Progenitor cell of endocrine pancreas (in vitro differentiated cells): ENCODE measurements around the gene GRIN2A. TPM values are rescaled to one million over a fixed set of nuclear protein-coding genes. Genes with fewer than 3 reads are reported as not detected.

Experiments
- DNase-seq: peaks from one replicate; pipeline ENCODE4 v3.0.0; 2021; ENCODE audit warnings: low spot score; ENCODE audit not compliant: unreplicated experiment
- H3K27ac Mint-ChIP-seq: 2 replicates; pipeline ENCODE4 v1.8.0; 2021; ENCODE audit warnings: mild to moderate bottlenecking, moderate library complexity, mixed read lengths
- H3K27me3 Mint-ChIP-seq: 2 replicates; pipeline ENCODE4 v1.8.0; 2021; ENCODE audit warnings: mixed read lengths
- H3K36me3 Mint-ChIP-seq: 2 replicates; pipeline ENCODE4 v1.8.0; 2022; ENCODE audit warnings: mixed read lengths; ENCODE audit not compliant: insufficient read depth
- H3K4me1 Mint-ChIP-seq: 2 replicates; pipeline ENCODE4 v1.8.0; 2021; ENCODE audit warnings: low read depth, mixed read lengths
- H3K4me3 Mint-ChIP-seq: 2 replicates; pipeline ENCODE4 v1.8.0; 2021; ENCODE audit warnings: low read depth, mild to moderate bottlenecking, moderate library complexity, mixed read lengths
- H3K9me3 Mint-ChIP-seq: 2 replicates; pipeline ENCODE4 v1.8.0; 2021; ENCODE audit warnings: low read depth, mixed read lengths
- long read RNA-seq: library from polyadenylated mRNA; unstranded; transcript quantifications from one replicate; pipeline ENCODE4 v2.0.0, GENCODE V29; 2020
- total RNA-seq: library from RNA; stranded (reverse); gene quantifications from 2 replicates; pipeline ENCODE4 v1.2.1, GENCODE V29; 2021
- TF ChIP-seq, protein P1 (sequence below): fragments of 200-600 bp; sonication (generic); IDR thresholded peaks from one replicate; pipeline ENCODE4 v1.5.0; 2021; ENCODE audit warnings: antibody characterized with exemption, mild to moderate bottlenecking; ENCODE audit not compliant: unreplicated experiment

Gene GRIN2A
- 1.7 and 1.9 TPM in 2 replicates for total RNA-seq
- long read RNA-seq: 0 reads

DNA sequence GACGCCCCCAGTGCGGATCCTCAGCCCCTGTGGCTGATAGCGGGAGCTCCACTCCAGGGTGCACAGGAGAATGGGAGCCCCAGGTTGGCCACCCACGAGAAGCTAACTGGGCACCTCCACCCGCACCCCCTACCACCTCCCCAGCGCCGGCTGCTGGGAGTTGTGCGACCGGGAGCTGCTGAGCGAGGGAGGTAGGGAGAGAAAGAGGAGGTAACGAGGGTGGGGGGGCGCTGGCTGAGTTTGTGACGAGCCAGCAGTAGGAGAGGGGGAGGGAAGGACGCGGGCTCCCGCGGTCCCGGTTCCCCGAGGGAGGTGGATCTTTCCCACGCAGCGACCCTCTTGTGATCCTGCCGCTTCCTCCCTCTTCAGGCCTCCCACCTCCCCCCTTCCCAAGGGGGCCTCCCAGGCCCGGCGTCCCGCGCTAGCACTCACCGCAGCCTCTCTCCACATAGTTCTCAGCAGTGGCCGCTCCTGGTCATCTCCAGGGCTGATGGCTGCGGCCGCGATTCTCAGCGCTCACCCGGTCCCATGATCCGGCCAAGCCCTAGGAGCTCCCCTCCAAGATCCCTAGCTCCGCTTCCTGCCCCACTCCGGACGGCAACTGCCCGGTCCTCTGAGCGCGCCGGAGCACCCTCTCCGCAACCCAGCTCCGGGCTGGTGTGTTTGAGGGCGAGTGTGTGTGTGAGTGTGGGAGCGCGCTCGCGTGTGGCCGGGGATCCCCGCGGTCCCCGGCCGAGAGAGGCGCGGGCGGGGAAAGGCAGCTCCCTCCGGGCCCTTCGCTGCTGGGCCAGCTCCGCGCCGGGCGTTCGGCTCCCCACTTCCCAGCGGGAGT is at the start of gene GRIN2A:
GRIN2A (minus strand) TSS at position 207 of the 832 bp plus-strand sequence. CDS start 2,017 bp downstream, outside the sequence.
- Mint-ChIP-seq H3K4me1 (peaks cover 1% of the 10 kb centered on the region), H3K36me3 (no peaks in the 10 kb centered on the region), H3K27me3 (peaks cover 76% of the 10 kb centered on the region), H3K27ac (no peak within 1 kb of the TSS), H3K9me3 (no peaks in the 10 kb centered on the region), H3K4me3 (peak within 1 kb of the TSS; percentile 68)
- peak; percentile 23 for DNase-seq
- TF ChIP-seq, protein P1, sequence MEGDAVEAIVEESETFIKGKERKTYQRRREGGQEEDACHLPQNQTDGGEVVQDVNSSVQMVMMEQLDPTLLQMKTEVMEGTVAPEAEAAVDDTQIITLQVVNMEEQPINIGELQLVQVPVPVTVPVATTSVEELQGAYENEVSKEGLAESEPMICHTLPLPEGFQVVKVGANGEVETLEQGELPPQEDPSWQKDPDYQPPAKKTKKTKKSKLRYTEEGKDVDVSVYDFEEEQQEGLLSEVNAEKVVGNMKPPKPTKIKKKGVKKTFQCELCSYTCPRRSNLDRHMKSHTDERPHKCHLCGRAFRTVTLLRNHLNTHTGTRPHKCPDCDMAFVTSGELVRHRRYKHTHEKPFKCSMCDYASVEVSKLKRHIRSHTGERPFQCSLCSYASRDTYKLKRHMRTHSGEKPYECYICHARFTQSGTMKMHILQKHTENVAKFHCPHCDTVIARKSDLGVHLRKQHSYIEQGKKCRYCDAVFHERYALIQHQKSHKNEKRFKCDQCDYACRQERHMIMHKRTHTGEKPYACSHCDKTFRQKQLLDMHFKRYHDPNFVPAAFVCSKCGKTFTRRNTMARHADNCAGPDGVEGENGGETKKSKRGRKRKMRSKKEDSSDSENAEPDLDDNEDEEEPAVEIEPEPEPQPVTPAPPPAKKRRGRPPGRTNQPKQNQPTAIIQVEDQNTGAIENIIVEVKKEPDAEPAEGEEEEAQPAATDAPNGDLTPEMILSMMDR: no peak

GRCh38 chr16:10231563-10231962 is 49.3 kb upstream of the GRIN2A start:
- Mint-ChIP-seq H3K27me3 (peaks cover 6% of the 10 kb centered on the region), H3K4me1 (peaks cover 5% of the 10 kb centered on the region), H3K9me3 (no peaks in the 10 kb centered on the region), H3K27ac (no peak overlapping the region), H3K36me3 (no peaks in the 10 kb centered on the region), H3K4me3 (no peak overlapping the region)
- DNase-seq: no peak
- TF ChIP-seq, protein P1: no peak

GRCh38 chr16:10228779-10229178 is 46.6 kb upstream of the GRIN2A start:
- Mint-ChIP-seq H3K4me1 (peaks cover 5% of the 10 kb centered on the region), H3K27ac (no peak overlapping the region), H3K27me3 (peaks cover 6% of the 10 kb centered on the region), H3K4me3 (no peak overlapping the region), H3K9me3 (no peaks in the 10 kb centered on the region), H3K36me3 (no peaks in the 10 kb centered on the region)
- TF ChIP-seq, protein P1: no peak
- no peak for DNase-seq

GRCh38 chr16:10226987-10227306 is 44.7 kb upstream of the GRIN2A start:
- Mint-ChIP-seq H3K4me1 (peaks cover 5% of the 10 kb centered on the region), H3K36me3 (no peaks in the 10 kb centered on the region), H3K27ac (no peak overlapping the region), H3K4me3 (no peak overlapping the region), H3K9me3 (no peaks in the 10 kb centered on the region), H3K27me3 (peaks cover 6% of the 10 kb centered on the region)
- TF ChIP-seq, protein P1: no peak
- DNase-seq: no peak

DNA sequence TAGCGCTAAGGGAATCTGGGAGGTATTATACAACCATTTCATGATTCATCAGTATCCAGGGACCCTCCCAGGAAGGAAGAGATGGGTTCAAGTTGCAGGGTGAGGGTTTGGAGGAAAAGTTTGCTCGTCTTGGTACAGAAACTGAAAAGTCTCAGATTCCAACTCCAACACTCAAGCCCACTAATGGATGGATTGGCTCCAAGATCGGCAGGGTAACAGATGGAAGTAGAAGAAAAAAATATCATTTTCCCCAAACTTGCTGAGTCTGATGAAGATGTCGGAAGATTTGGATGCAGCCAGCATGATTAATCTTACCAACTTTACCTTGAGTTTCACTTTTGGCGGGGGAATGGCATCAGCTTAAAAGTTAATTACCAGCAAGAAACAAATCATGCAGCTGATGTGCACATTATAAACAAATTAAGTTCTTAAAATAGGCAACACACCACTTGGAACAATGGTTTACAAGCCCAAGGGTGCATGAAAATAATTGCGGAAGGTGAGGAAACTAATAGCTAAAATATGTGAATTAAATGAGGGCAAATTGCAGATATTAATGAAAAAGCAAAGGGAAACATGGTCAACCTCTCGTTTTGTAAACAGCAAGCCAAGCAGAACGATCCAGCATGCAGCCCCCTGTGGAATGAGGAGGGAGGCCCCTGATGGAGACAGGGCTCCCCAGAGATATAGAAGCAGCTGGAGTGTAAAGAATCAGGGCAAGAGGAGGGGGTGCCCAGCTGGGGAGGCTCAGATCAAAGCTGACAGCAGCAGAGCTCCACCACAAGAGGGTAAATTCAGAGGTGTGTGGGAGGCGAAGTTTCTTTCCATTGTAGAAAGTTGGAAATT is 44.1 kb upstream of the GRIN2A start:
- H3K36me3 Mint-ChIP-seq: no peaks in the 10 kb centered on the region
- peaks cover 6% of the 10 kb centered on the region for H3K27me3 Mint-ChIP-seq
- TF ChIP-seq, protein P1: no peak
- no peak overlapping the region for H3K4me3 Mint-ChIP-seq
- H3K4me1 Mint-ChIP-seq: peaks cover 5% of the 10 kb centered on the region
- no peak overlapping the region for H3K27ac Mint-ChIP-seq
- no peak for DNase-seq
- no peaks in the 10 kb centered on the region for H3K9me3 Mint-ChIP-seq
